ENCODE data around the gene IPPK.

GRCh38 chr9:92660266-92660665 lies 9.7 kb downstream of the IPPK start:
- TF ChIP-seq CTCF (IDR thresholded peaks at IDR 0.05; ENCODE audit: low read length): no peak
- TF ChIP-seq EZH2 (IDR thresholded peaks at IDR 0.05; ENCODE audit: borderline replicate concordance, low read length): no peak
